ENCODE results near the gene HS1BP3.

GRCh38 chr2:20649576-20649975, 1.3 kb downstream of the HS1BP3 start:
- no peak for TF ChIP-seq EZH2 (IDR thresholded peaks at IDR 0.05; ENCODE audit: insufficient read depth, low read length)
- no peak for TF ChIP-seq CTCF (IDR thresholded peaks at IDR 0.05; ENCODE audit: insufficient read depth, low read depth, low read length)

All from astrocyte (in vitro differentiated cells and primary cell).